Measurements from ENCODE around the gene RNF182.
"Not testable (repeated sequence)": the region's sequence is repeated elsewhere in the genome, so short reads cannot be mapped to it uniquely, and the experiment has no call there.

Gene RNF182

GRCh38 chr6:13924949-13925881 is at the start of gene RNF182:
RNF182 (plus strand) TSS chr6:13924952; CDS start chr6:13977120, 52,168 bp downstream.
- peak; percentile 84 for DNase-seq

GRCh38 chr6:13877051-13877450 is 47.7 kb upstream of the RNF182 start:
- no peak for DNase-seq

DNA sequence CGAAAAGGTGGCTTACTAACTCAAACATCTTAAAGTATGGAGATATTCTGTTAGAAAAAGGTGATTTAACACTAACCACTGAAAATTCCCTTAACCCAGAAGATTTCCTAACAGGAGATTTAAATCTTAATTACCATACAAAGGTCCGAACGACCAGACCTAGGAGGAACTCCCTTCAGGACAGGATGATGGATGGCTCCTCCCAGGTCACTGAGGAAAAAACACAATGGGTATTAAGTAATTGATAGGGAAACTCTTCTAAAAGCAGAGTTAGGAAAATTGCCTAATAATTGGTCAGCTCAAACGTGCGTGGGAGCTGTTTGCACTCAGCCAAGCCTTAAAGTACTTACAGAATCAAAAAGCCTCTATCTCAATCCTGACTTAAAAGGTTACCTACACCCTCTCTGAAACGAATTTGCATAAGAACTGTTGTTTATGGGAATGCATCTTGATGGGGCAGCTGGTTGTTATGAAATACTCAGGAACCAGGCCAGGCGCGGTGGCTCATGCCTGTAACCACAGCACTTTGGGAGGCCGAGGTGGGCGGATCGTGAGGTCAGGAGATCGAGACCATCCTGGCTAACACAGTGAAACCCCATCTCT is 44.6 kb upstream of the RNF182 start:
- not testable (repeated sequence) for DNase-seq

DNA sequence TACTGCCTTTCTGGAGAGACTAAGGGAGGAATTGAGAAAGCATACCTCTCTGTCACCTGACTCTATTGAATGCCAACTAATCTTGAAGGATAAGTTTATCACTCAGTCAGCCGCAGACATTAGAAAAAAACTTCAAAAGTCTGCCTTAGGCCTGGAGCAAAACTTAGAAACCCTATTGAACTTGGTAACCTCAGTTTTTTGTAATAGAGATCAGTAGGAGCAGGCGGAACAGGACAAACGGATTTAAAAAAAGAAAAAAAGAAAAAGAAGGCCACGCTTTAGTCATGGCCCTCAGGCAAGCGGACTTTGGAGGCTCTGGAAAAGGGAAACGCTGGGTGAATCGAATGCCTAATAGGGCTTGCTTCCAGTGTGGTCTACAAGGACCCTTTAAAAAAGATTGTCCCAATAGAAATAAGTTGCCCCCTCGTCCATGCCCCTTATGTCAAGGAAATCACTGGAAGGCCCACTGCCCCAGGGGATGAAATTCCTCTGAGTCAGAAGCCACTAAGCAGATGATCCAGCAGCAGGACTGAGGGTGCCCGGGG is 43.1 kb upstream of the RNF182 start:
- no peak for DNase-seq

- no peak for DNase-seq
These were observed 40.8 kb upstream of the RNF182 start for GRCh38 chr6:13883966-13884365.

DNA sequence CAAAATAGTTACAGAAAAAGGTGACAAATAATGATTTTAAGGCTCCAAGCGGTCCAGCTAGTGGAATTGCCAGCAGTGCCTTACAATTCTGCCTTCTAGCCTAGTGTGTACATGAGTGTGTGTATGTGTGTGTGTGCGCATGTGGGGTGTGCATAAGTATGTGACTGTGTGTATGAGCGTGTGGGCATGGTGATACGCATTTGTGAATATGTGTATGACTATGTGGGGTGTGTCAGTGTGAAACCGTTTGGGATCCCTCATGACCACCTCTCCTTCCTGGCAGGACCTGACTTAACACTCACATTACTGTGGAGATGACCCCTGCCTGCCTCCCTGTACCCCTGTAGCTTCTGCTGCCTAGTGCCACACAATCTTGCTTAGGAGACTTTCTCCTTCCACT is 40.4 kb upstream of the RNF182 start:
- DNase-seq: no peak

- no peak for DNase-seq
These were observed 39.2 kb upstream of the RNF182 start for GRCh38 chr6:13885601-13886000.

- DNase-seq: no peak
These were observed 37.8 kb upstream of the RNF182 start for GRCh38 chr6:13886949-13887348.

- no peak for DNase-seq
These were observed 32.6 kb upstream of the RNF182 start for GRCh38 chr6:13892017-13892645.

DNA sequence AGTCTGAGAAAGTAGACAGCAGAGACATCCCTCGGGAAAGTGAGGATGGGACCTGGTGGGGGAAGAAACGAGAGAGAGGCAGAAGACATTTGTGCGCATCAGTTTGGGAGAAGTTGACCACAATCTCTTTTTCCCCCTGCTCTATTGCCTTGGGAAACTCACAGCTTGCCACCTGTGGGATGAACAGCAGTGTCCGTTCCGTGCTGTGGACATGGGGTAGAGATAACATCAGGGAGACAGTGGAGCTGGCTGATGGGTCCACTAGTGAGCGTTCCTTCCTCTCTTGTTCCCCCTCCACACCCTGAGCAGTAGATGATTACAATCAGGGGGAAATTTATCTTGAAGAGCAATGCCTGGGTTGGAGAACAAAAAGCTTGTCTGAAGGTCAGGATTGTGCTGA is 21.8 kb upstream of the RNF182 start:
- DNase-seq: no peak

DNA sequence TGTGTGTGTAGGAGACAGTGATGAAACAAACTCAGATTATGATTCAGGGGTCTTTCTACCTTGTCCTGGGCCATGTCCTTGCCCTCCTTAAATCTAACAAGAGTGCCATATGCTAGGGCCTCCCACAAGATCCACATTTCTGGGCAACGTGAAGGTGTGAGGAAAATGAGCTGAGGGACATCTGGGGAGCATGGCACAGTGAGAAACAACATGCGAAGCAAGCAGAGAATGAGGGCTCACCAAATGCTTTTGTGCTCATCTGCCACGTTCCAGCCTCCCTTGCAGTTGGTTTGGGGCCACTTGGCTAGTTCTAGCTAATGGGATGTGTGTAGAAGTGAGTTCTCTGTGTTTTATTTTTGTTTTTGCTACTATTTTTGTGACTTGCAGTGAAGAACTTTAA is 21.4 kb upstream of the RNF182 start:
- no peak for DNase-seq

- DNase-seq: no peak
These were observed 17.8 kb upstream of the RNF182 start for GRCh38 chr6:13907001-13907350.

DNA sequence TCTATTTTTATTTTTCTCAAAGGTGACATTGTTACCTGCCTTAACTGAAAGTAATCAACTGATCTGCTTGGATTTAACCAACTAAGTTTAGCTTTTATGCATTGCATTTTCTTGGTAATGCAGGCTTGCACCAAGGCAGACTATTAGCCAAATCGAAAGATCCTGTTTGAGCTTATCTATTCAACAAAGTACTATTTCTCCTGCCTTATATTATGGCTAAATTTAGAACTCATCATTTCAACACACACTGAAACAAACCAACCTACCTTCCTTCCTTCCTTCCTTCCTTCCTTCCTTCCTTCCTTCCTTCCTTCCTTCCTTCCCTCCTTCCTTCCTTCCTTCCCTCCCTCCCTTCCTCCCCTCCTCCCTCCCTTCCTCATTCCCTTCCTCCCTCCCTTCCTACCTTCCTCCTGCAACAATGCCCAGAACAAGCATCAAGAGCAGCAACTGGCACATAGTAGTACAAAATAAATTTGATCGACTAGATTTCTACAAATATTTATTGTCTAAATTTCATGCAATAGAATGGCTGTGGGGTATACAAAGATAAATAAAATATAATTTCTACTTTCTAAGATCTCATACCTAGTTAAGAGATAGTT is 17.0 kb upstream of the RNF182 start:
- no peak for DNase-seq

DNA sequence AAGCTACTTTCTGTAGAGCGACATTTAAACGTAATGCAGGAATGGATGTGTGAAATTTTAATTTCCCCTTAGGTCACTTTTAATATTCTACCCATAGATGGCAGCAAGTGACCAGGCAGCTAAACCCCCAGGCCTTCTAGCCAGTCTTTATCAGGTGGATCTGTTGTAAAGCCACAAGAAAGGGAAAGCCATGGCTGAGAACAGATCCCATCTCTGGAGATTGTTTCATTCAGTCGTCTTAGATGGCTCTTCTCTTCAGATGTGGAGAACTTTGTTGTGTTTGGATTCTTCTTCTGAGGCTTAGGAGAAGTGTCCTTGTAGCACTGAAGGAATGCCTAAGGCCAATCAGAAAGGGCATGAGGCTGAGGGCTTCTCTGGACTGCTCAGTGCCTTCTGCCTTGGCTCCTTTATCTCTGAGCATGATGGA is 15.8 kb upstream of the RNF182 start:
- peak; percentile 85 for DNase-seq

- DNase-seq: no peak
These were observed 14.3 kb upstream of the RNF182 start for GRCh38 chr6:13910443-13910842.

DNA sequence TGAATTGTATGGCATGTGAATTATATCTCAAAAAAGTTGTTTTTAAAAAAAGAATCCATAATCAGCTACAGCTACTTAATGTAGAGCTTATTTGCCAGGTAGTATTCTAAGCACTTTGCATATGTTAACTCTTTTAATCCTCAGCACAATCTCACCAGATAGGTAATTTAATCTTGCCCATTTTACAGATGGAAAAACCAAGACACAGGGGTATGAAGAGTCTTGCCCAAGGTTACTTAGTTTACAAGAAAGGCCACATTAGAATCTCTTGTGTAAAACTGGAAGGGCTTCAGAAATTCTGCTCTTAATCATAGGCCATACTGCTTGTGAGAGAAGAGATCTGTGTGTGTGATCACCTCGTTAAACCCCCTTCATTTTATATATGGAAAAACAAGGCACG is 13.4 kb upstream of the RNF182 start:
- no peak for DNase-seq

DNA sequence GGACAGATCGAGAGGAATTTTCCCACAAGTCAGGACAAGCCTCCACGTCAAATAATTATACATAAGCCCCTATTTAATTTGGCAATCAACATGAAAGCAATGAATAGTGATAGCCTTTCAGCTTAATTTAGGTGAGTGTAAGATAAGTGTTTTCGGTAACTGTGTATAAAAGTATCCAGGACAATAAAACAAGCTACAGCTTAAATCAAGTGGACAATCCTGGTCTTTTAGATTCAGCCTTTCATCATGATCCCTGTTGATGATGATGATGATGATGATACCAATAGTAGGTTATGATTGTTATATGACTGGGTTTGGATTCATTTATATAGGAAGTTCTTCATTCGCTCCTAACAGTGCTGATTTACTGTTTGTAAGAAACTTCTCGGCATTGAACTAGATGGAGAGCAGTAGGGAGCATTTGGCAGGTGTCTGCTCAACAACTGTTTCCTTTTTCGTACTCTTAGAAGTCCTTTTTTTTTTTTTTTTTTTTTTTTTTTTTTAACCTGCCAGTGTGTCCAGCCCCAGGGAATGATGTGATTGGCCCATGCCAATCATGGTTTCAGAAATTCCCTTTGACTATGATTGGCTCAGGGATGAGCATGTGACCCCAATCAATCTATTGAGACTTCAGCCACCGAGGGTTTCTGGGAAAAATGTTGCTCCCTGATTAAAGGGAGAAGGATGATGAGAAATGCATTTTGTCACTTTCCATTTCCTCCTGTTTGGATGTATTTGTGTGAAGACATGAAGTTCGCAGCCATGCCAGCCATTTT is 11.3 kb upstream of the RNF182 start:
- DNase-seq: no peak

- no peak for DNase-seq
These were observed 10.4 kb upstream of the RNF182 start for GRCh38 chr6:13914351-13914750.

DNA sequence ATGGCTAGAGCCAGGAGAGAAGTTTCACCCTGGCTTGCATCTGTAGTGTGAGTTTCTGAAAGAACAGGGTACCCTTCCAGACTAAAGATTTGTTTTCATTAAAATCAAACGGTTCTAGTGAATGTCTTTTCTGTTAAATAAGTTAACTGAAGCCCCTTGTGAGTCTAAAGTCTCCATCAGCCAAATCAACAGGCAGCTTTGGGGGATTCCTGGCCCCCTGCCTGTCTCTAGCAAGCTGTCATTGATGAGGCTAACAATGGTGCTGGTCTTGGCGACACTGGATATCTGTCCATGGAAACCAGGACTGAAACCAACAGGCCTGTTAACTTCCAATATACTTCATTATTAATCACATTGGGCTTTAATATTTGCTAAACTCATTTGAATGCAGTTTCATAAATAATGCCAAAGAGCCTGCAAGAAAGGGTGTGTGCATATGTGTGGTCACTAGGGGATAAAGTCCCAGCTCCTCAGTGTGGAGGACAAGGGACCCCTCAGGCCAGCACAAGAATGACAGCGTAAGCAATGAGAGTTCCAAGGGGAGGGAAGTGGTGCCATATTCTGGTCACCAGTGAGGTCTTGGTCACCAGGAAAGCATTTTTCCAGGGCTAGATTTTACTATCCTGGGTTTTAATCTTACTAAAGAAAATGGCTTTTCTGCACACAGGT is 9.1 kb upstream of the RNF182 start:
- DNase-seq: no peak

DNA sequence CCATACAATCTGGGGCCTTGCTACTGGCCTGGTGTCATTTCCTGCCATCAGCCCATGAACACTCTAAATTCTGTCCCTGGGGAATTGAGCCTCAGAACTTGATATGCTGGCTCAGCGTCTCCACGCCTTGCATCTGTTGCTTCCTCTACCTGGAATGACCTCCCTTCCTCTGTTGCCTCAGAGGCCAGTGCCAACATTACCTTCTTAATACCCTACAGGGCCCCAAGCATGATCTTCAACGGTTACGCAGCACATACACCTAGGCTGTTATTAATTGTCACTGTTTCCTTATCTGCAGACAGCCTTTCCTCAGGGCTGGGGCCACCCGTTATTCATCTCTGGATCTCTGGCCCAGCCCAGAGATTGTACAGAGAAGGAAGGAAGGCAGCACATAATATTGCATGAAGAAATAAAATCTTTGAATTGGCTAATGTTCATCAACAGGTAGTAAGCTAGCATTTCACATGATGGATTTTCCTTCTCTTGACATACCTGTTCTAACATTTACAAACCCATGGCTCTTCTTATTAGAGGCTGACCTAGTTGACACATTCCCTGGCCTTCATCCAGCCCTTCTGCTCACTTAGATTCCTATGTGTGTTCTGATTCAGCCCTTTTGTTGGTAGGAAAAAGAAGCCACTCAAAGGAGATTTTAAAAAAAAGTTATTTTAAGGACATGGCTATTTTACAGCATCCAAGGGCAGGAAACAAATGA is 8.4 kb upstream of the RNF182 start:
- no peak for DNase-seq

DNA sequence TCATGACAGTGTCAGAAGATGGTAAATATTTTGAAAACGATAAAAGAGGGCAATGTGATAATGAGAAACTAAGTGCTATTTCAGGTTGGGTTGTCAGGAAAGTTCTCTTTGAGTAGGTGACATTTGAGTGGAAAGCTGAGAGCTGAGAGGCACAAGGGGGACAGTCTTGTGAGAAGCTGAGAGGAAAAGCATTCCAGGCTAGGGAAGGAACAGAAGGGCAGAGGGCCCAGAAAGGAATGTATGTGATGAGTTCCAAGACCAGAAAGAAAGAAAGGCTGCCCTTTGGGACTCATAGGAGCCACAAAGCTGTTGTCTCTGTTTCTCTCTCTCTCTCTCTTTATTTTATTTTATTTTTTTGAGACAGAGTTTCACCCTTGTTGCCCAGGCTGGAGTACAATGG is 7.6 kb upstream of the RNF182 start:
- no peak for DNase-seq

All from DMS53 (cell line).